HG02943 (cell line): ENCODE measurements around the gene OSER1.

ENCODE experiments used
- ATAC-seq: cut with Tn5 transposase; IDR thresholded peaks from one replicate; pipeline ENCODE4 v1.9.1; 2021; ENCODE audit warnings: mild to moderate bottlenecking, low read depth, moderate library complexity; ENCODE audit not compliant: unreplicated experiment

Gene OSER1

GRCh38 chr20:44181611-44182010, 29.0 kb downstream of the OSER1 start:
- ATAC-seq, result no peak

- no peak for ATAC-seq
Measured at GRCh38 chr20:44180814-44181213, 29.8 kb downstream of the OSER1 start.

GRCh38 chr20:44176833-44177534, 33.6 kb downstream of the OSER1 start:
- ATAC-seq, result no peak

- ATAC-seq, result no peak
Measured at GRCh38 chr20:44174996-44175765, 35.4 kb downstream of the OSER1 start.

- ATAC-seq, result no peak
Measured at GRCh38 chr20:44173846-44174245, 36.7 kb downstream of the OSER1 start.

GRCh38 chr20:44173116-44173515, 37.5 kb downstream of the OSER1 start:
- ATAC-seq, result no peak

- no peak for ATAC-seq
Measured at GRCh38 chr20:44172572-44172950, 38.0 kb downstream of the OSER1 start.

- no peak for ATAC-seq
Measured at GRCh38 chr20:44171775-44172571, 38.6 kb downstream of the OSER1 start.

- ATAC-seq, result no peak
Measured at GRCh38 chr20:44170816-44171410, 39.7 kb downstream of the OSER1 start.

GRCh38 chr20:44167736-44168135, 42.8 kb downstream of the OSER1 start:
- no peak for ATAC-seq

- ATAC-seq, result no peak
Measured at GRCh38 chr20:44166477-44166876, 44.1 kb downstream of the OSER1 start.

GRCh38 chr20:44166008-44166407, 44.6 kb downstream of the OSER1 start:
- no peak for ATAC-seq

GRCh38 chr20:44160133-44160532, 50.4 kb downstream of the OSER1 start:
- no peak for ATAC-seq

- no peak for ATAC-seq
Measured at GRCh38 chr20:44159711-44160110, 50.9 kb downstream of the OSER1 start.

- no peak for ATAC-seq
Measured at GRCh38 chr20:44159125-44159524, 51.4 kb downstream of the OSER1 start.

GRCh38 chr20:44157061-44157460, 53.5 kb downstream of the OSER1 start:
- ATAC-seq, result no peak

- no peak for ATAC-seq
Measured at GRCh38 chr20:44154521-44155001, 56.0 kb downstream of the OSER1 start.

GRCh38 chr20:44153636-44154043, 56.9 kb downstream of the OSER1 start:
- no peak for ATAC-seq

GRCh38 chr20:44151621-44152416, 58.8 kb downstream of the OSER1 start:
- ATAC-seq, result no peak

- ATAC-seq, result no peak
Measured at GRCh38 chr20:44146272-44146671, 64.3 kb downstream of the OSER1 start.
